HepG2 (cell line): ENCODE data around the gene LATS2. TPM values are rescaled to one million over a fixed set of nuclear protein-coding genes. Genes with fewer than 3 reads are reported as not detected.

ENCODE experiments used
- ARID4A ChIP-seq: sonication (generic); formaldehyde crosslinking; IDR thresholded peaks from 2 replicates; pipeline ENCODE4 v1.5.0; 2020; ENCODE audit warnings: mild to moderate bottlenecking, missing genetic modification reagents, borderline replicate concordance
- ATF5 ChIP-seq: sonication (generic); formaldehyde crosslinking; IDR thresholded peaks from 2 replicates; pipeline ENCODE4 v1.4.0; 2020; ENCODE audit warnings: mild to moderate bottlenecking, low read depth, missing genetic modification reagents
- CEBPB ChIP-seq: IDR thresholded peaks from 2 replicates; pipeline ENCODE4 v1.6.1; 2011; ENCODE audit warnings: low read depth, low read length, improper control_type of control experiment, borderline replicate concordance
- FOXO4 ChIP-seq: sonication (generic); formaldehyde crosslinking; conservative IDR thresholded peaks from 2 replicates; pipeline ENCODE4 v1.8.1; 2023; ENCODE audit warnings: missing genetic modification reagents
- FOXP1 ChIP-seq, 2 experiments: fragments of 450-650 bp in 1 of 2; IDR thresholded peaks; 2 replicates each; pipeline ENCODE4 v1.6.1; 2017 to 2018; ENCODE audit warnings: antibody characterized with exemption in 1 of 2
- RAD51 ChIP-seq: fragments of 450-650 bp; IDR thresholded peaks from 2 replicates; pipeline ENCODE4 v1.6.1; 2016; ENCODE audit warnings: borderline replicate concordance
- SETDB1 ChIP-seq: sonication (generic); formaldehyde crosslinking; IDR thresholded peaks from 2 replicates; pipeline ENCODE4 v1.5.1; 2020; ENCODE audit warnings: missing genetic modification reagents, mild to moderate bottlenecking, borderline replicate concordance
- SP2 ChIP-seq: sonication (generic); formaldehyde crosslinking; IDR thresholded peaks from 2 replicates; pipeline ENCODE4 v1.5.1; 2020; ENCODE audit warnings: mild to moderate bottlenecking, missing genetic modification reagents
- SUZ12 ChIP-seq: fragments of 150-350 bp; IDR thresholded peaks from 2 replicates; pipeline ENCODE4 v1.6.1; 2014; ENCODE audit warnings: low read depth, low read length
- ZIK1 ChIP-seq: sonication (generic); formaldehyde crosslinking; IDR thresholded peaks from 2 replicates; pipeline ENCODE4 v1.5.0; 2020; ENCODE audit warnings: mild to moderate bottlenecking, low read depth, missing genetic modification reagents, borderline replicate concordance
- ZNF230 ChIP-seq: sonication (generic); formaldehyde crosslinking; IDR thresholded peaks from 2 replicates; pipeline ENCODE4 v1.4.0; 2020; ENCODE audit warnings: mild to moderate bottlenecking, missing genetic modification reagents
- ZNF432 ChIP-seq: sonication (generic); formaldehyde crosslinking; IDR thresholded peaks from 2 replicates; pipeline ENCODE4 v1.5.0; 2020; ENCODE audit warnings: missing genetic modification reagents, mild to moderate bottlenecking, borderline replicate concordance
- ZZZ3 ChIP-seq: sonication (generic); formaldehyde crosslinking; IDR thresholded peaks from 2 replicates; pipeline ENCODE4 v1.4.0; 2020; ENCODE audit warnings: missing genetic modification reagents, mild to moderate bottlenecking, borderline replicate concordance
- polyA plus RNA-seq, 8 experiments: library from polyadenylated mRNA; depleted of rRNA in 3 of 8; stranded (reverse) in 7 of 8; unstranded in 1 of 8; fragments of >200 nt; fragmentation: Illumina TruSeq in 4 of 8; extraction: Trizol in 4 of 8; gene quantifications; 2 replicates each; pipeline versions ENCODE4 v1.2.1 to v1.2.3, GENCODE V29; 2011 to 2016; ENCODE audit warnings: low read depth in 4 of 8, missing spikeins in 1 of 8, mixed read lengths in 1 of 8; ENCODE audit not compliant: insufficient read depth in 1 of 8
- total RNA-seq, 5 experiments: library from RNA; depleted of rRNA; stranded (reverse); fragments of >200 nt; fragmentation: Illumina TruSeq; extraction: Trizol; gene quantifications; 2 replicates each; pipeline ENCODE4 v1.2.3, GENCODE V29; 2016; ENCODE audit warnings: low read depth in 1 of 5
- TF ChIP-seq, protein P1 (sequence below): IDR thresholded peaks from 2 replicates; pipeline ENCODE4 v1.4.0; 2020; ENCODE audit warnings: mild to moderate bottlenecking, missing genetic modification reagents
- TF ChIP-seq, protein P2 (sequence below): sonication (generic); formaldehyde crosslinking; IDR thresholded peaks from 2 replicates; pipeline ENCODE4 v1.4.0; 2020; ENCODE audit warnings: missing genetic modification reagents

LATS2 gene
- total and polyA plus RNA-seq, 2 of the 13 experiments (the other 11 are each of a cell fraction or from before 2014, with no cell fraction given): 7.3 to 8.5 TPM

DNA sequence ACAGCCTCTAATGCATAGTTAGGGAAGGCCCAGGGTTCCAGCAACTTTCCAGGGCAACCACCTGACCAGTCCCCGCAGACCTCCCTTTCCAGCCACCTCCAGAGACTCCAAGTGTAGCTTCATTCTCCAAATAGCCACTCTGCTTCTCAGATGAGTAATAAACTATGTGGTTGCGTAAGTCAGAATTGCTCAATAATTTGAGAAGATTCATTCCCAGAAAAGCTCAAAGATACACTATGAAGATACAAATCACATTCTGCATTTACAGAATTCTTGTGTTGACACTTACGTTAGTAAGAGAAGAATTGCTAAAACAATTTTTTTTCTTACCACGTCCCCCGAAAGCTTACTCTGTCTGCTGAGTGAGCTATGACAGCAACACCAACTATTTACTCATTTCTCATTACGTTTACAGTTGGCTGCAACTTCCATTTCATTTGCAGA lies 8.2 kb upstream of the LATS2 start (continued):
- TF ChIP-seq, protein P1, sequence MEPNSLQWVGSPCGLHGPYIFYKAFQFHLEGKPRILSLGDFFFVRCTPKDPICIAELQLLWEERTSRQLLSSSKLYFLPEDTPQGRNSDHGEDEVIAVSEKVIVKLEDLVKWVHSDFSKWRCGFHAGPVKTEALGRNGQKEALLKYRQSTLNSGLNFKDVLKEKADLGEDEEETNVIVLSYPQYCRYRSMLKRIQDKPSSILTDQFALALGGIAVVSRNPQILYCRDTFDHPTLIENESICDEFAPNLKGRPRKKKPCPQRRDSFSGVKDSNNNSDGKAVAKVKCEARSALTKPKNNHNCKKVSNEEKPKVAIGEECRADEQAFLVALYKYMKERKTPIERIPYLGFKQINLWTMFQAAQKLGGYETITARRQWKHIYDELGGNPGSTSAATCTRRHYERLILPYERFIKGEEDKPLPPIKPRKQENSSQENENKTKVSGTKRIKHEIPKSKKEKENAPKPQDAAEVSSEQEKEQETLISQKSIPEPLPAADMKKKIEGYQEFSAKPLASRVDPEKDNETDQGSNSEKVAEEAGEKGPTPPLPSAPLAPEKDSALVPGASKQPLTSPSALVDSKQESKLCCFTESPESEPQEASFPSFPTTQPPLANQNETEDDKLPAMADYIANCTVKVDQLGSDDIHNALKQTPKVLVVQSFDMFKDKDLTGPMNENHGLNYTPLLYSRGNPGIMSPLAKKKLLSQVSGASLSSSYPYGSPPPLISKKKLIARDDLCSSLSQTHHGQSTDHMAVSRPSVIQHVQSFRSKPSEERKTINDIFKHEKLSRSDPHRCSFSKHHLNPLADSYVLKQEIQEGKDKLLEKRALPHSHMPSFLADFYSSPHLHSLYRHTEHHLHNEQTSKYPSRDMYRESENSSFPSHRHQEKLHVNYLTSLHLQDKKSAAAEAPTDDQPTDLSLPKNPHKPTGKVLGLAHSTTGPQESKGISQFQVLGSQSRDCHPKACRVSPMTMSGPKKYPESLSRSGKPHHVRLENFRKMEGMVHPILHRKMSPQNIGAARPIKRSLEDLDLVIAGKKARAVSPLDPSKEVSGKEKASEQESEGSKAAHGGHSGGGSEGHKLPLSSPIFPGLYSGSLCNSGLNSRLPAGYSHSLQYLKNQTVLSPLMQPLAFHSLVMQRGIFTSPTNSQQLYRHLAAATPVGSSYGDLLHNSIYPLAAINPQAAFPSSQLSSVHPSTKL (CRISPR knock-in tag): peak; percentile 79
- no peak for TF ChIP-seq ATF5
- TF ChIP-seq FOXO4 (CRISPR knock-in tag): no peak
- TF ChIP-seq SUZ12: no peak
- TF ChIP-seq FOXP1 (IDR thresholded peaks at IDR 0.05): no peak
- TF ChIP-seq FOXP1 (CRISPR knock-in tag; IDR thresholded peaks at IDR 0.05): 0 out of 2 replicates have a peak, but pooled peaks have one; percentile 13
- peak; percentile 98 for TF ChIP-seq CEBPB
- no peak for TF ChIP-seq ARID4A (CRISPR knock-in tag)
- TF ChIP-seq SP2: no peak
- no peak for TF ChIP-seq RAD51
- no peak for TF ChIP-seq ZNF230 (CRISPR knock-in tag)
- TF ChIP-seq ZNF432 (CRISPR knock-in tag): no peak
- TF ChIP-seq, protein P2, sequence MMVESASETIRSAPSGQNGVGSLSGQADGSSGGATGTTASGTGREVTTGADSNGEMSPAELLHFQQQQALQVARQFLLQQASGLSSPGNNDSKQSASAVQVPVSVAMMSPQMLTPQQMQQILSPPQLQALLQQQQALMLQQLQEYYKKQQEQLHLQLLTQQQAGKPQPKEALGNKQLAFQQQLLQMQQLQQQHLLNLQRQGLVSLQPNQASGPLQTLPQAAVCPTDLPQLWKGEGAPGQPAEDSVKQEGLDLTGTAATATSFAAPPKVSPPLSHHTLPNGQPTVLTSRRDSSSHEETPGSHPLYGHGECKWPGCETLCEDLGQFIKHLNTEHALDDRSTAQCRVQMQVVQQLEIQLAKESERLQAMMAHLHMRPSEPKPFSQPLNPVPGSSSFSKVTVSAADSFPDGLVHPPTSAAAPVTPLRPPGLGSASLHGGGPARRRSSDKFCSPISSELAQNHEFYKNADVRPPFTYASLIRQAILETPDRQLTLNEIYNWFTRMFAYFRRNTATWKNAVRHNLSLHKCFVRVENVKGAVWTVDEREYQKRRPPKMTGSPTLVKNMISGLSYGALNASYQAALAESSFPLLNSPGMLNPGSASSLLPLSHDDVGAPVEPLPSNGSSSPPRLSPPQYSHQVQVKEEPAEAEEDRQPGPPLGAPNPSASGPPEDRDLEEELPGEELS (CRISPR knock-in tag): peak; percentile 54; the same call in 1 of the 2 replicates
- TF ChIP-seq SETDB1 (CRISPR knock-in tag): no peak
- no peak for TF ChIP-seq ZZZ3
- no peak for TF ChIP-seq ZIK1 (CRISPR knock-in tag)
